Mesothelial cell of epicardium (in vitro differentiated cells): ENCODE measurements around the gene PITPNM3. TPM values are rescaled to one million over a fixed set of nuclear protein-coding genes. Genes with fewer than 3 reads are reported as not detected.

Experiments used
- DNase-seq, 2 experiments: peaks; one replicate each; pipeline ENCODE4 v3.0.0; 2021; ENCODE audit warnings: low spot score in 2 of 2; ENCODE audit not compliant: unreplicated experiment in 2 of 2
- H3K27ac Mint-ChIP-seq: 2 replicates; pipeline ENCODE4 v1.8.0; 2021; ENCODE audit warnings: mixed read lengths
- H3K27me3 Mint-ChIP-seq: 2 replicates; pipeline ENCODE4 v1.8.0; 2021; ENCODE audit warnings: low read depth, mixed read lengths
- H3K36me3 Mint-ChIP-seq: 2 replicates; pipeline ENCODE4 v1.8.0; 2021; ENCODE audit warnings: mixed read lengths
- H3K4me1 Mint-ChIP-seq: 2 replicates; pipeline ENCODE4 v1.8.0; 2021; ENCODE audit warnings: mixed read lengths
- H3K4me3 Mint-ChIP-seq: 2 replicates; pipeline ENCODE4 v1.8.0; 2021; ENCODE audit warnings: mild to moderate bottlenecking, moderate library complexity, mixed read lengths
- H3K9me3 Mint-ChIP-seq: 2 replicates; pipeline ENCODE4 v1.8.0; 2021; ENCODE audit warnings: mixed read lengths
- total RNA-seq: library from RNA; stranded (reverse); gene quantifications from 3 replicates; pipeline ENCODE4 v1.2.1, GENCODE V29; 2021
- TF ChIP-seq, protein P1 (sequence below): fragments of 200-600 bp; sonication (generic); IDR thresholded peaks from one replicate; pipeline ENCODE4 v1.5.0; 2021; ENCODE audit warnings: antibody characterized with exemption; ENCODE audit not compliant: unreplicated experiment

The PITPNM3 gene
- total RNA-seq, 1 donor from 2014 or later, result 2.3 TPM

DNA sequence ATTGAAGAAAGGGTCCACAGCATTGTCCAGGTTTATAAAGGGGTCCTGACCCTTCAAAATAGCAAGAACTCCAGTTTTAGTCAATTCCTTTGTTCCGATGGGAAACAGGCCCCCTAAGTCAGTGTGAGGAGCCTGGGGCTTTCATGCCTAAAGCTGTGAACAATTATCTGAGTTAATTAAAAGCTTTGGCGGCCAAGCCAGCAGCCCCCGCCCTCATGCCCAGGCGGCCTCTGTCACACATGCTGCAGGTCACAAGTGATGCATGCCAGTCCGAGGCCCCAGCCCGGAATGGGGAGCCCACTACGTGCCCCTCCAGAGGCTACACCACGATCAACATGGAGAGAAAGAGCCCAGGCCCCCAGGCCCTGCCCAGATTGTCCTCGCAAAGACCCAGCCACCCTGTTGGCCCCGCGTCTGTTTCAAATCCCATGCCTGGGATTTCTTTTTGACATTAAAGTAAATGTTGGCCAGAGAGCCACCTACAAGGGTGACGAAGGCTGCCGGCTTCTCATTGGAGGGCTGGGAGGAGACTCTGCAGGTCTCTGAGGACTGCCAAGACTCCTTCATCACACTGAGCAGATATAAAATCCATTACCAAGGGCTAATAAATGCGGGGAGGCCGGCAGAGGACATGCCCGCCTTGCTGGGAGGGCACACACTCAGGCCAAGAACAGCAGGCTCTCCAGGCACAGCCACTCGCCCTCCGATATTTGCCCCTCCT is 14.5 kb upstream of the PITPNM3 start:
- no peaks in the 10 kb centered on the region for H3K36me3 Mint-ChIP-seq
- no peaks in the 10 kb centered on the region for H3K27me3 Mint-ChIP-seq
- H3K4me3 Mint-ChIP-seq, result no peak overlapping the region
- H3K9me3 Mint-ChIP-seq, result no peaks in the 10 kb centered on the region
- peaks cover 40% of the 10 kb centered on the region for H3K4me1 Mint-ChIP-seq
- TF ChIP-seq, protein P1, sequence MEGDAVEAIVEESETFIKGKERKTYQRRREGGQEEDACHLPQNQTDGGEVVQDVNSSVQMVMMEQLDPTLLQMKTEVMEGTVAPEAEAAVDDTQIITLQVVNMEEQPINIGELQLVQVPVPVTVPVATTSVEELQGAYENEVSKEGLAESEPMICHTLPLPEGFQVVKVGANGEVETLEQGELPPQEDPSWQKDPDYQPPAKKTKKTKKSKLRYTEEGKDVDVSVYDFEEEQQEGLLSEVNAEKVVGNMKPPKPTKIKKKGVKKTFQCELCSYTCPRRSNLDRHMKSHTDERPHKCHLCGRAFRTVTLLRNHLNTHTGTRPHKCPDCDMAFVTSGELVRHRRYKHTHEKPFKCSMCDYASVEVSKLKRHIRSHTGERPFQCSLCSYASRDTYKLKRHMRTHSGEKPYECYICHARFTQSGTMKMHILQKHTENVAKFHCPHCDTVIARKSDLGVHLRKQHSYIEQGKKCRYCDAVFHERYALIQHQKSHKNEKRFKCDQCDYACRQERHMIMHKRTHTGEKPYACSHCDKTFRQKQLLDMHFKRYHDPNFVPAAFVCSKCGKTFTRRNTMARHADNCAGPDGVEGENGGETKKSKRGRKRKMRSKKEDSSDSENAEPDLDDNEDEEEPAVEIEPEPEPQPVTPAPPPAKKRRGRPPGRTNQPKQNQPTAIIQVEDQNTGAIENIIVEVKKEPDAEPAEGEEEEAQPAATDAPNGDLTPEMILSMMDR, result no peak
- H3K27ac Mint-ChIP-seq, result peak overlapping the region; percentile 85
- DNase-seq, result no peak

DNA sequence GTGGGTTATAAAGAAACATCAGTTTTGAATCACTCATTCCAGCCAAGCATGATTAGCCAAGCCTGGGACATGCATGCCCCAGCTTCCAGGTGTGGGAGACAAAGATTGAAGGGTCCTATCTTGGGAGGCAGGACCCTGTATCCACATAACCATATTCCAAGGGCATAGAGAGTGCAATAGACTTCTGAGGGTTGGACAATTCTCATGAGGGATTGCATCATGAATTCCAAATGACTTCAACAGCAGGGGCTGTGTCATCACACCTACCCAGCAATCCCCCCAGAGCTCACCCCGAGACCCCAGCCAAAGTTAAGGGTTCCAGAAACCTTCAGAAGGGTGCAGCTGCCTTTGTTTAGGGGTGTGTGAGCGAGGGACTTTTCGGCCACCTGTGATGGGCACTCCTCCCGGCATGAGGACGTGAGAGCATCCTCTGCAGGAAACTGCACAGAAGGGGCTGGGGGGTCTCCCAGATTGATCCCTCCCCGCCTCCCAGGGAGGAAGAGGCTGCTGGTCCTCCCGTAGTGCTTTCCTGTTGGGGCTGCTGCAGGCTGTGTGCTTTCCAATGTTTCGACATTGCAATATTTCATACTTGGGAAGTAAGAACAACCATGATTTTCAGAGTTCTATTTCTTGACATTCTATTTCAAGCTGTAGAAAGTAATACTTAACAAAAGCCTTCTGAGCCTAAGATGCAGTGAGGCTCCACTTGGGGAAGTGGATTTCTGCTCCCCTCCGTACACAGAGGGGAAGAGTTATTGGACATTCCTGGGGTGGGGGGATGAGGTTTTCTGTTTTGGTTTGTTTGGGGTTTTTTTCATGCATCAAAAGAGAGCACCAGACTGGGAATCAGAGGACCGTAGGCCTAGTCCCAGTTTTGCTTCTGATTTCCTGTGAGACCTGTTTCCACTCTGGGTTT is 13.3 kb upstream of the PITPNM3 start:
- Mint-ChIP-seq H3K27me3 (no peaks in the 10 kb centered on the region), H3K4me1 (peaks cover 33% of the 10 kb centered on the region), H3K9me3 (no peaks in the 10 kb centered on the region), H3K27ac (peak overlapping the region; percentile 73), H3K4me3 (no peak overlapping the region), H3K36me3 (no peaks in the 10 kb centered on the region)
- TF ChIP-seq, protein P1, result no peak
- DNase-seq, result no peak

- Mint-ChIP-seq H3K9me3 (no peaks in the 10 kb centered on the region), H3K36me3 (peaks cover 1% of the 10 kb centered on the region), H3K4me3 (no peak overlapping the region), H3K27me3 (no peaks in the 10 kb centered on the region), H3K27ac (no peak overlapping the region), H3K4me1 (peaks cover 33% of the 10 kb centered on the region)
- TF ChIP-seq, protein P1, result no peak
- no peak for DNase-seq
Measured at GRCh38 chr17:6568184-6568758, 11.9 kb upstream of the PITPNM3 start.

GRCh38 chr17:6567528-6568183 is 11.3 kb upstream of the PITPNM3 start:
- Mint-ChIP-seq H3K27me3 (no peaks in the 10 kb centered on the region), H3K36me3 (peaks cover 1% of the 10 kb centered on the region), H3K4me3 (no peak overlapping the region), H3K4me1 (peaks cover 33% of the 10 kb centered on the region), H3K9me3 (no peaks in the 10 kb centered on the region), H3K27ac (no peak overlapping the region)
- TF ChIP-seq, protein P1, result no peak
- no peak for DNase-seq

GRCh38 chr17:6561446-6561845 is 5.1 kb upstream of the PITPNM3 start:
- Mint-ChIP-seq H3K4me1 (peaks cover 7% of the 10 kb centered on the region), H3K4me3 (no peak overlapping the region), H3K9me3 (no peaks in the 10 kb centered on the region), H3K27ac (no peak overlapping the region), H3K36me3 (peaks cover 1% of the 10 kb centered on the region), H3K27me3 (peaks cover 43% of the 10 kb centered on the region)
- DNase-seq, result no peak
- TF ChIP-seq, protein P1, result no peak
